BLaER1 treated with 17β-estradiol and CSF1 and Interleukin-3, amounts not matched to agents 10 nM and 100 nM (cell line): ENCODE results near the gene FCMR.

ENCODE experiments used
- H3K27ac ChIP-seq, 11 experiments: shearing (Covaris generic); formaldehyde crosslinking; 2 replicates each; pipeline ENCODE4 v1.8.1; 2022
- H3K27me3 ChIP-seq, 11 experiments: shearing (Covaris generic); formaldehyde crosslinking; 2 replicates each; pipeline ENCODE4 v1.8.1; 2022
- H3K36me3 ChIP-seq, 11 experiments: shearing (Covaris generic); formaldehyde crosslinking; 2 replicates each; pipeline ENCODE4 v1.8.1; 2022
- H3K4me1 ChIP-seq, 10 experiments: shearing (Covaris generic); formaldehyde crosslinking; 2 replicates each; pipeline ENCODE4 v1.8.1; 2022
- H3K4me2 ChIP-seq, 11 experiments: shearing (Covaris generic); formaldehyde crosslinking; 2 replicates each; pipeline ENCODE4 v1.8.1; 2022
- H3K4me3 ChIP-seq, 10 experiments: shearing (Covaris generic); formaldehyde crosslinking; 2 replicates each; pipeline ENCODE4 v1.8.1; 2022
- H3K9ac ChIP-seq, 11 experiments: shearing (Covaris generic); formaldehyde crosslinking; 2 replicates each; pipeline ENCODE4 v1.8.1; 2022
- H3K9me3 ChIP-seq, 11 experiments: shearing (Covaris generic); formaldehyde crosslinking; replicated peaks in 1 of 11; 2 replicates each; pipeline ENCODE4 v1.8.1; 2022
- H4K20me1 ChIP-seq, 11 experiments: shearing (Covaris generic); formaldehyde crosslinking; 2 replicates each; pipeline ENCODE4 v1.8.1; 2022
- Cebpa-rat ChIP-seq, 11 experiments: shearing (Covaris generic); IDR thresholded peaks; 2 replicates each; pipeline ENCODE4 v1.8.1; 2022

FCMR gene

GRCh38 chr1:206922524-206922923 is 783 bp upstream of the FCMR start:
- Histone ChIP-seq H3K36me3 (peaks cover 0 to 18% (median 0%) of the 10 kb centered on the region in 11 experiments; a peak in 2 of 22 replicates), H3K9ac (peak overlapping the region; percentile 77 to 89 (median 82)), H4K20me1 (no peaks in the 10 kb centered on the region), H3K27ac (peak overlapping the region; percentile 89 to 98 (median 95)), H3K27me3 (no peaks in the 10 kb centered on the region), H3K4me3 (peak overlapping the region in 9 of 10 experiments; percentile 34 to 66 (median 53); a peak in 15 of 20 replicates), H3K9me3 (no peaks in the 10 kb centered on the region; a peak in 2 of 22 replicates), H3K4me2 (peak overlapping the region; percentile 83 to 97 (median 92)), H3K4me1 (peaks cover 80 to 100% (median 91%) of the 10 kb centered on the region in 10 experiments)
- no peak for TF ChIP-seq Cebpa-rat (IDR thresholded peaks at IDR 0.05)

GRCh38 chr1:206918076-206918475 is 3.7 kb downstream of the FCMR start:
- Histone ChIP-seq H3K27ac (peak overlapping the region in 9 of 11 experiments; percentile 21 to 98 (median 97); a peak in 17 of 22 replicates), H3K4me2 (peak overlapping the region; percentile 83 to 97 (median 92)), H3K4me1 (peaks cover 98 to 99% (median 99%) of the 10 kb centered on the region in 10 experiments), H3K36me3 (peaks cover 0 to 55% (median 7%) of the 10 kb centered on the region in 11 experiments; a peak in 10 of 22 replicates), H4K20me1 (peaks cover 0 to 11% (median 0%) of the 10 kb centered on the region in 11 experiments; a peak in 2 of 22 replicates), H3K27me3 (no peaks in the 10 kb centered on the region), H3K9ac (peak overlapping the region in 8 of 11 experiments; percentile 3 to 57 (median 19); a peak in 9 of 22 replicates), H3K9me3 (no peaks in the 10 kb centered on the region; a peak in 2 of 22 replicates), H3K4me3 (peak overlapping the region in 3 of 10 experiments; percentile 28 to 57 (median 41); a peak in 3 of 20 replicates)
- no peak for TF ChIP-seq Cebpa-rat (IDR thresholded peaks at IDR 0.05)

GRCh38 chr1:206916000-206916709 is 5.6 kb downstream of the FCMR start:
- H4K20me1 ChIP-seq: peaks cover 0 to 27% (median 3%) of the 10 kb centered on the region in 11 experiments; a peak in 6 of 22 replicates
- no peaks in the 10 kb centered on the region for H3K27me3 ChIP-seq
- H3K9ac ChIP-seq: no peak overlapping the region
- H3K4me1 ChIP-seq: peaks cover 90 to 98% (median 96%) of the 10 kb centered on the region in 10 experiments
- no peak overlapping the region; a peak in 1 of 20 replicates for H3K4me3 ChIP-seq
- H3K9me3 ChIP-seq: no peaks in the 10 kb centered on the region; a peak in 2 of 22 replicates
- TF ChIP-seq Cebpa-rat (IDR thresholded peaks at IDR 0.05): no peak
- peaks cover 4 to 70% (median 17%) of the 10 kb centered on the region in 11 experiments; a peak in 15 of 22 replicates for H3K36me3 ChIP-seq
- H3K4me2 ChIP-seq: peak overlapping the region; percentile 46 to 97 (median 83)
- peak overlapping the region in 3 of 11 experiments; percentile 8 to 28 (median 9); a peak in 2 of 22 replicates for H3K27ac ChIP-seq

- Histone ChIP-seq H3K9ac (peak overlapping the region in 2 of 11 experiments; percentile 6 to 44; a peak in 2 of 22 replicates), H3K4me1 (peaks cover 80 to 90% (median 86%) of the 10 kb centered on the region in 10 experiments), H3K27me3 (peaks cover 7 to 9% (median 8%) of the 10 kb centered on the region in 11 experiments), H3K4me2 (peak overlapping the region; percentile 43 to 97 (median 76)), H3K4me3 (no peak overlapping the region), H3K9me3 (no peaks in the 10 kb centered on the region; a peak in 2 of 22 replicates), H3K36me3 (peaks cover 5 to 77% (median 21%) of the 10 kb centered on the region in 11 experiments; a peak in 16 of 22 replicates), H4K20me1 (peaks cover 0 to 36% (median 9%) of the 10 kb centered on the region in 11 experiments; a peak in 15 of 22 replicates), H3K27ac (peak overlapping the region in 7 of 11 experiments; percentile 22 to 49 (median 39); a peak in 9 of 22 replicates)
- no peak; a peak in 1 of 22 replicates for TF ChIP-seq Cebpa-rat (IDR thresholded peaks at IDR 0.05)
Observed at GRCh38 chr1:206915030-206915735, 6.6 kb downstream of the FCMR start.

- Histone ChIP-seq H3K4me3 (no peak overlapping the region), H3K27me3 (peaks cover 19 to 21% (median 21%) of the 10 kb centered on the region in 11 experiments), H3K27ac (peak overlapping the region in 8 of 11 experiments; percentile 19 to 50 (median 40); a peak in 13 of 22 replicates), H3K9me3 (no peaks in the 10 kb centered on the region), H3K9ac (0 out of 22 replicates have a peak overlapping the region, but pooled peaks of 3 of the 11 experiments have one; percentile 4 to 28 (median 20)), H3K4me2 (peak overlapping the region; percentile 23 to 97 (median 76); a peak in 21 of 22 replicates), H3K36me3 (peaks cover 5 to 84% (median 31%) of the 10 kb centered on the region in 11 experiments; a peak in 17 of 22 replicates), H3K4me1 (peaks cover 79 to 89% (median 86%) of the 10 kb centered on the region in 10 experiments), H4K20me1 (peaks cover 0 to 46% (median 22%) of the 10 kb centered on the region in 11 experiments; a peak in 18 of 22 replicates)
- no peak for TF ChIP-seq Cebpa-rat (IDR thresholded peaks at IDR 0.05)
Observed at GRCh38 chr1:206913766-206914537, 7.8 kb downstream of the FCMR start.

GRCh38 chr1:206912445-206913095 is 9.2 kb downstream of the FCMR start:
- Histone ChIP-seq H3K9me3 (no peaks in the 10 kb centered on the region), H3K4me2 (peak overlapping the region; percentile 1 to 97 (median 39); a peak in 14 of 22 replicates), H3K4me3 (no peak overlapping the region), H3K27me3 (peaks cover 28 to 35% (median 34%) of the 10 kb centered on the region in 11 experiments), H3K9ac (no peak overlapping the region), H3K36me3 (peaks cover 5 to 85% (median 42%) of the 10 kb centered on the region in 11 experiments; a peak in 17 of 22 replicates), H4K20me1 (peaks cover 0 to 46% (median 27%) of the 10 kb centered on the region in 11 experiments; a peak in 18 of 22 replicates), H3K27ac (peak overlapping the region in 4 of 11 experiments; percentile 5 to 50 (median 38); a peak in 5 of 22 replicates), H3K4me1 (peaks cover 67 to 80% (median 72%) of the 10 kb centered on the region in 10 experiments)
- TF ChIP-seq Cebpa-rat (IDR thresholded peaks at IDR 0.05): no peak

GRCh38 chr1:206911064-206911663 is 10.6 kb downstream of the FCMR start:
- no peak overlapping the region for H3K9ac ChIP-seq
- H3K27ac ChIP-seq: no peak overlapping the region
- H4K20me1 ChIP-seq: peaks cover 0 to 46% (median 28%) of the 10 kb centered on the region in 11 experiments; a peak in 18 of 22 replicates
- no peak for TF ChIP-seq Cebpa-rat (IDR thresholded peaks at IDR 0.05)
- peaks cover 5 to 80% (median 42%) of the 10 kb centered on the region in 11 experiments; a peak in 17 of 22 replicates for H3K36me3 ChIP-seq
- H3K27me3 ChIP-seq: peaks cover 28 to 39% (median 35%) of the 10 kb centered on the region in 11 experiments
- H3K4me1 ChIP-seq: peaks cover 59 to 77% (median 65%) of the 10 kb centered on the region in 10 experiments
- H3K4me3 ChIP-seq: no peak overlapping the region
- H3K9me3 ChIP-seq: no peaks in the 10 kb centered on the region
- peak overlapping the region in 2 of 11 experiments; percentile 10 to 37; a peak in 2 of 22 replicates for H3K4me2 ChIP-seq
